LNCaP clone FGC (cell line): ENCODE data around the gene TSSK1B.

ENCODE experiments used
- DNase-seq: peaks from one replicate; pipeline ENCODE4 v3.0.0-alpha.2; 2011; ENCODE audit warnings: low read depth
- H3K4me3 ChIP-seq: 2 replicates; pipeline ENCODE4 v1.5.1; 2011; ENCODE audit warnings: mild to moderate bottlenecking, low read depth, low read length, control low read depth
- TF ChIP-seq, protein P1 (sequence below): IDR thresholded peaks from 2 replicates; pipeline ENCODE4 v1.5.1; 2012; ENCODE audit warnings: mild to moderate bottlenecking; ENCODE audit not compliant: control insufficient read depth, insufficient read depth; ENCODE audit errors: extremely low read depth

The TSSK1B gene

DNA sequence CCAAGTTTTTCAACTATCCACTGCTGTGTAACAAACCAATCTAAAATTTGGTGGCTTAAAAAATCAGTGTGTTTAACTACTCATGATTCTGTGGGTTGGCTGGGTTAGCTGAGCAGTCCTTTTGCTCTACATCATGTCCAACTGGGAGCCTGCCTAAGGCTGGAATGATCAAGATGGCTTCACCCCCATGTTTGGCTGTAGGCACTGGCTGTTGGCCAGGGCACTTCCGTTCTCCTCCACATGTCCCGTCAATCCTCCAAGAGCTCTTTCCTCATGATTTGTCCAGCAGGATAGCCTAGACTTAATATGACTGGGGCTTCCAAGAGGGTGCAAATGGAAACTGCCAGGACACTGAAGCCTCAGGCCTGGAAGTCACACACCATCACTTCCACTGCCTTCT lies 17.0 kb upstream of the TSSK1B start:
- TF ChIP-seq, protein P1, sequence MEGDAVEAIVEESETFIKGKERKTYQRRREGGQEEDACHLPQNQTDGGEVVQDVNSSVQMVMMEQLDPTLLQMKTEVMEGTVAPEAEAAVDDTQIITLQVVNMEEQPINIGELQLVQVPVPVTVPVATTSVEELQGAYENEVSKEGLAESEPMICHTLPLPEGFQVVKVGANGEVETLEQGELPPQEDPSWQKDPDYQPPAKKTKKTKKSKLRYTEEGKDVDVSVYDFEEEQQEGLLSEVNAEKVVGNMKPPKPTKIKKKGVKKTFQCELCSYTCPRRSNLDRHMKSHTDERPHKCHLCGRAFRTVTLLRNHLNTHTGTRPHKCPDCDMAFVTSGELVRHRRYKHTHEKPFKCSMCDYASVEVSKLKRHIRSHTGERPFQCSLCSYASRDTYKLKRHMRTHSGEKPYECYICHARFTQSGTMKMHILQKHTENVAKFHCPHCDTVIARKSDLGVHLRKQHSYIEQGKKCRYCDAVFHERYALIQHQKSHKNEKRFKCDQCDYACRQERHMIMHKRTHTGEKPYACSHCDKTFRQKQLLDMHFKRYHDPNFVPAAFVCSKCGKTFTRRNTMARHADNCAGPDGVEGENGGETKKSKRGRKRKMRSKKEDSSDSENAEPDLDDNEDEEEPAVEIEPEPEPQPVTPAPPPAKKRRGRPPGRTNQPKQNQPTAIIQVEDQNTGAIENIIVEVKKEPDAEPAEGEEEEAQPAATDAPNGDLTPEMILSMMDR, result no peak
- DNase-seq, result no peak
- no peak overlapping the region for H3K4me3 ChIP-seq

DNA sequence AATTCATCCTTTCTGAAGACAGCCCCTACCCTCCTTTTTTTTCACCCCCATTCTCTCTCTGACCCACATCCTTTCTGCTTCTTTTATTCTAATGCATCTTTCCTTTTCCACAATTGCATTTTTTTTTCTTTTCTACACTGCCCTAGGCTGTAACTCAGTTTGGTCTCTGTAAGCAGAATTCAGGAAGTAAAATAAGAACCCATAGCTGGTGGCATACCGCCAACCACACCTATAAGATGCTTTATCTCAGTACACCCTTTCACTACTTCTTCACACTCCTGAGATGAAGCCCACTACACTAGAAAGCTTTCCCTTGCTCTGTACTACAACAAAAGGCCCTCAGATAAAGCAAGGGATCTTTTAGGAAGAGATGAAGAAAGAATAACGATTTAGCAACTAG lies 16.1 kb upstream of the TSSK1B start:
- TF ChIP-seq, protein P1, result no peak
- H3K4me3 ChIP-seq, result no peak overlapping the region
- DNase-seq, result no peak

DNA sequence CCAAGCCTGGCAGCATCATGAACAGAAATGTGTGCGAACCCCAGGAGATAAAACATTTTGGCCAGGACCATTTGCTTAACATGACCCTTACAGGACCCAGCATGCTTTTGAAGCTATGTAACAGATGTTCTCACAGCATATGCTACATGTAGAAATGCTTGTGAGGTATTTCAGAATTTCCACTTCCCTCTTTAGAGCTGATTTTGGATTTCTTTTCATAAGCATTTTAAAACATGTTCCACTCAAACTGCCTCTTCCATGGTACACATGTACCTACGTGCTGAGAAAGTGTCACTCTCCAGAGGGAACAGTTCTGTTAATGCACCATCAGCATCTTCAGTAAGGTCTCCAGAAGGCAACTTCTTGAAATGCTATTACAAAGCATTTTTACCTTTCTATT lies 15.7 kb upstream of the TSSK1B start:
- TF ChIP-seq, protein P1, result no peak
- H3K4me3 ChIP-seq, result no peak overlapping the region
- DNase-seq, result no peak

DNA sequence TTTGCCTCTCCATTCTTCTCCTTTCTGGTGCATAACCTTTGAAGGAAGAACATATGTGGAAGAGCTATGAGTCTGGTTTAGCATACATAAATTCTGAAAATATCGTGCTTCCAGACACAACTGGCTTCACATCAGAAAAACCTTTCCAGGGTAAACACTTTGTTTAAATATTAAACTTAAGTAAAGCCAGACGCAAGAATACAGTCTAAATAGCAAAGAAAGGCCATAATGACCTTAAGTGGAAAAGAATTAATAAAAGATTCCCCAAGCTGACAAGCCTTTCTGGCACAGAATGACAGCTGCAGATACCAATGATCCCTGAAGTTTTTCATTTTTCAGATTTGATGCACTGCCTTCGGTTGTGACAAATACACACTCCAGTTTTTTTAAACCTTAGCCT lies 13.5 kb upstream of the TSSK1B start:
- DNase-seq, result no peak
- TF ChIP-seq, protein P1, result no peak

DNA sequence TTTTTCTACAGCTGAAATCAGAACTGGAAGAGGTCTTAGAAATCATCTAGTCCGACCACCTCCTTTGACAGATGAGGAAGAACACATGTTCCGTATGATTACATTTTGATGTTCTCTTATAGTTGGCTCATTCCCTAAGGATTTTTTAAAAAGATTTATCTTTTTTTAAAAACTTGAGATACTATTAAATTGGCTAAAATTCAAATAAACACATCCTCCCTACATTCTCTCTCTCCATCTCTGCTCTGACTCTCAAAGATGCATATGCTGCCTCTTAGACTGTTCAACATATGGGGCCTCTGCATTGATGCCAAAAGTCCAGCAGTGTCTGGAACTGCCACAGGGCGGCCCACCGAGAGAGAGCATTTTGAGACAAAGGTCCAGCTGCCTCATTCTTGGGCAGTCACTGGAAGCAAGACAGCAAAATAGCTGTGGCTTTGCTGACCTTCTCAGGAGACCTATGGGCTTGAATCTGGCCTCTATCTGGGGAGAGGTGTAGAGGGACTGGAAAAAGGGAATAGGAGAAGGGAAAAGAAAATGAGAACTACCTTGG lies 12.8 kb upstream of the TSSK1B start:
- TF ChIP-seq, protein P1, result no peak
- H3K4me3 ChIP-seq, result no peak overlapping the region
- DNase-seq, result no peak

More for the DNA sequence above, 13.5 kb upstream of the TSSK1B start:
- no peak overlapping the region for H3K4me3 ChIP-seq

DNA sequence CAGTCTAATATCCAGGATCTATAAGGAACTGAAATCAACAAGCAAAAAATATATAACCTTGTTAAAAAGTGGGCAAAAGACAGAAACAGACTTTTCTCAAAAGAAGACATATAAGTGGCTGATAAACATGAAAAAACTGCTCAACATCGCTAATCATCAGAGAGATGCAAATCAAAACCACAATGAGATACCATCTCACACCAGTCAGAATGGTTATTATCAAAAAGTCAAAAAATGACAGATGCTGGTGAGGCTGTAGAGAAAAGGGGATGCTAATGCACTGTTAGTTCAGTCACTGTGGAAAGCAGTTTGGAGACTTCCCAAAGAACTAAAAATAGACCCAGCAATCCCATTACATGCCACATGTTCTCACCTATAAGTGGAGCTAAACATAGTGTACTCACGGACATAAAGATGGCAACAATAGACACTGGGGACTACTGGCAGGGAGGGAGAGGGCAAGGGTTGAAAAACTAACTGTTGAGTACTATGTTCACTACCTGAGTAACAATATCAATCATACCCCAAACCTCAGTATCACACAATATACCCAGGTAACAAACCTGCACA lies 11.7 kb upstream of the TSSK1B start:
- no peak overlapping the region for H3K4me3 ChIP-seq
- DNase-seq, result no peak
- TF ChIP-seq, protein P1, result no peak

DNA sequence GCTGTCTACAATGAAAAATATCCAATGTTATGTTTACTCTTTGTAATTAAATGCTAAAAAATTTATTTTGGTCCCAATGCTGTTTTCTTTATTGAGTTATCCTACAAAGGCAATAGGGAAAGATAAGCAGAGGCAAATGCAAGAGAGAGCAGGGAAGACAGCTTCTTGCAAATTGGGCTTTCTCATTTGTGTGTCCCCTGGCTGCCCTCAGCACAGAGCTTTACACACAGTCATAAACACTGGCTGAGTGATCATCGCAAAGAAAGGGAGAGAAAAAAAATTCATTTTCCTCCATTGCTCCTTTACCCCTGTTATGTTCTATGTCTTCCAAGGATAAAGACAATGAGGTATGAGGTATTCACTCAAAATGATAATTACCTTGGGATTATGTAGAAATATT lies 2.3 kb upstream of the TSSK1B start:
- no peak overlapping the region for H3K4me3 ChIP-seq
- TF ChIP-seq, protein P1, result no peak
- DNase-seq, result no peak
